ENCODE measurements around the gene NELFA. TPM values are rescaled to one million over a fixed set of nuclear protein-coding genes. Genes with fewer than 3 reads are reported as not detected.
A peak's percentile ranks its signal among the peaks of the same experiment; 100 is the strongest.

Gene NELFA
- total RNA-seq, 1 donor from 2014 or later = 39.6 TPM

- Mint-ChIP-seq H3K4me1 (ENCODE audit: low read depth, unreplicated experiment) (no peaks in the 10 kb centered on the region), H3K4me3 (ENCODE audit: unreplicated experiment) (no peak overlapping the region), H3K27me3 (ENCODE audit: unreplicated experiment) (no peaks in the 10 kb centered on the region), H3K36me3 (ENCODE audit: unreplicated experiment) (no peaks in the 10 kb centered on the region), H3K9me3 (ENCODE audit: unreplicated experiment) (no peaks in the 10 kb centered on the region), H3K27ac (ENCODE audit: unreplicated experiment) (no peak overlapping the region)
- no peak for DNase-seq
- no peak for TF ChIP-seq CTCF (IDR thresholded peaks at IDR 0.05; ENCODE audit: partially characterized antibody, unreplicated experiment)
These were observed 76.0 kb downstream of the NELFA start for GRCh38 chr4:1932736-1933135.

Small RNA genes within 50 kb of the gene (microRNA-seq; reads per million reads assigned to microRNA genes)
- gene MIR943 (ENCODE audit: unreplicated experiment) = 10.6 reads per million, percentile 51 among the genes with 10 or more reads in this experiment

Other genes with a start within 250 kb of the NELFA start
- 11.3 TPM for gene FGFR3, start 215.7 kb downstream of the NELFA start, total RNA-seq (ENCODE audit: unreplicated experiment)
- gene LETM1, start 152.8 kb downstream of the NELFA start, total RNA-seq (ENCODE audit: unreplicated experiment) = 48.5 TPM
- gene NSD2, start 137.6 kb downstream of the NELFA start, total RNA-seq (ENCODE audit: unreplicated experiment) = 138 TPM
- 8.3 TPM for gene NAT8L, start 50.4 kb upstream of the NELFA start, total RNA-seq (ENCODE audit: unreplicated experiment)
- gene HAUS3, start 233.1 kb upstream of the NELFA start, total RNA-seq (ENCODE audit: unreplicated experiment) = 15.6 TPM
- 6.8 TPM for gene POLN, start 233.1 kb upstream of the NELFA start, total RNA-seq (ENCODE audit: unreplicated experiment)

Data from glutamatergic neuron (in vitro differentiated cells).